GM10266 (cell line): ENCODE results near the gene CDH4.

ENCODE experiments used
- DNase-seq: peaks from one replicate; pipeline ENCODE4 v3.0.0; 2012; ENCODE audit errors: extremely low spot score
- TF ChIP-seq, protein P1 (sequence below): IDR thresholded peaks from 2 replicates; pipeline ENCODE4 v1.5.1; 2012; ENCODE audit warnings: mild to moderate bottlenecking, low read depth; ENCODE audit not compliant: control insufficient read depth, insufficient read depth; ENCODE audit errors: missing control alignments

Gene CDH4

DNA sequence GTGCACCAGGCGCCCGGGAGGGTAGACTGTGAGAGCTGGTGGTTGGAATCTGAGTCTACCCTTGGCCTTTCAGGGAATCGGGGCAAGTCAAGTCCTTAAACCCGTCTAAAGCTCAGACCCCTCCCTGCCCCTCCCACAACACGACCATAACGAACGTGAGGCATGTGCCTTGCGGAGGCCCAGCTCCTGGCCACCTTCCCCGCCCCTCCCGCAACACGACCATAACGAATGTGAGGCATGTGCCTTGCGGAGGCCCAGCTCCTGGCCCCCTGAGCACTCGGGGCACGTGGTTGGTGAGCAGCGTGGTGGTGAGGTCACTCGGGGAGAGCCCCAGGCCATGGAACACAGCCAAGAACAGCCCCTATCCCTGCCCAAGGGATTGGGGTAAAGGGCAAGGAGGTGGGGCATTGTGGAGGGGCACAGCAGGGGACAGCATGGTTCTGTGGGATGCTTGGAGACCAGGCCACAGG is 681.5 kb downstream of the CDH4 start:
- TF ChIP-seq, protein P1, sequence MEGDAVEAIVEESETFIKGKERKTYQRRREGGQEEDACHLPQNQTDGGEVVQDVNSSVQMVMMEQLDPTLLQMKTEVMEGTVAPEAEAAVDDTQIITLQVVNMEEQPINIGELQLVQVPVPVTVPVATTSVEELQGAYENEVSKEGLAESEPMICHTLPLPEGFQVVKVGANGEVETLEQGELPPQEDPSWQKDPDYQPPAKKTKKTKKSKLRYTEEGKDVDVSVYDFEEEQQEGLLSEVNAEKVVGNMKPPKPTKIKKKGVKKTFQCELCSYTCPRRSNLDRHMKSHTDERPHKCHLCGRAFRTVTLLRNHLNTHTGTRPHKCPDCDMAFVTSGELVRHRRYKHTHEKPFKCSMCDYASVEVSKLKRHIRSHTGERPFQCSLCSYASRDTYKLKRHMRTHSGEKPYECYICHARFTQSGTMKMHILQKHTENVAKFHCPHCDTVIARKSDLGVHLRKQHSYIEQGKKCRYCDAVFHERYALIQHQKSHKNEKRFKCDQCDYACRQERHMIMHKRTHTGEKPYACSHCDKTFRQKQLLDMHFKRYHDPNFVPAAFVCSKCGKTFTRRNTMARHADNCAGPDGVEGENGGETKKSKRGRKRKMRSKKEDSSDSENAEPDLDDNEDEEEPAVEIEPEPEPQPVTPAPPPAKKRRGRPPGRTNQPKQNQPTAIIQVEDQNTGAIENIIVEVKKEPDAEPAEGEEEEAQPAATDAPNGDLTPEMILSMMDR: no peak

DNA sequence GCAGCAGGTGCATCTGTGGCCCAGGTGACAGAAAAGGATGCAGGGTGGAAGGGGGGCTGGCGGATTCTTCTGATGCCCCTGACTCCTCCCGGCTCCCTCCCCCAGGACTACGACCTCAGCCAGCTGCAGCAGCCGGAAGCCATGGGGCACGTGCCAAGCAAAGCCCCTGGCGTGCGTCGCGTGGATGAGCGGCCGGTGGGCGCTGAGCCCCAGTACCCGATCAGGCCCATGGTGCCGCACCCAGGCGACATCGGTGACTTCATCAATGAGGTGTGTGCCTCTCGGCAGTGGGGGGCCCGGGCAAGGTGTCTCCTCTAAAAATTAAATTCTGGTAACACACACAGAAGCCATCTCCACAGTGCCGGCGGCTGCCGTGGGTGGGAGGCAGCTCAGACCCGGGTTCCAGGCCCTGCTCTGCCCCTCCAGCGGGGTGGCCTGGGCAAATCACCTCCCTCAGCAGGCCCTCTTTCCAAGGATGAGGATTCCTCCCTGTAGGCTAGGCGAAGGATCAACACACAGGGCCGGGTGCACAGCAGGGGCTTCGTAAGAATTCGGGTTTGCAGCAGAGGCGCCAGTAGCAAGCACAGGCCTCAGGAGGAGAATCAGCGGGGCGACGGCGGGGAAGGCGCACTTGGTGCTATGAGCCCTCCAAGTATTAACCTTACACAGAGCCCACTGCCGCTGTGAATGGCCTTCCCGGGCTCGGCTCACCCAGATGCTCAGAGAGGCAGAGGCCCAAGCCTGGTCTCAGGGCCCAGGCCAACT is 682.1 kb downstream of the CDH4 start:
- TF ChIP-seq, protein P1: no peak
- no peak for DNase-seq

More for the DNA sequence above, 681.5 kb downstream of the CDH4 start:
- no peak for DNase-seq

DNA sequence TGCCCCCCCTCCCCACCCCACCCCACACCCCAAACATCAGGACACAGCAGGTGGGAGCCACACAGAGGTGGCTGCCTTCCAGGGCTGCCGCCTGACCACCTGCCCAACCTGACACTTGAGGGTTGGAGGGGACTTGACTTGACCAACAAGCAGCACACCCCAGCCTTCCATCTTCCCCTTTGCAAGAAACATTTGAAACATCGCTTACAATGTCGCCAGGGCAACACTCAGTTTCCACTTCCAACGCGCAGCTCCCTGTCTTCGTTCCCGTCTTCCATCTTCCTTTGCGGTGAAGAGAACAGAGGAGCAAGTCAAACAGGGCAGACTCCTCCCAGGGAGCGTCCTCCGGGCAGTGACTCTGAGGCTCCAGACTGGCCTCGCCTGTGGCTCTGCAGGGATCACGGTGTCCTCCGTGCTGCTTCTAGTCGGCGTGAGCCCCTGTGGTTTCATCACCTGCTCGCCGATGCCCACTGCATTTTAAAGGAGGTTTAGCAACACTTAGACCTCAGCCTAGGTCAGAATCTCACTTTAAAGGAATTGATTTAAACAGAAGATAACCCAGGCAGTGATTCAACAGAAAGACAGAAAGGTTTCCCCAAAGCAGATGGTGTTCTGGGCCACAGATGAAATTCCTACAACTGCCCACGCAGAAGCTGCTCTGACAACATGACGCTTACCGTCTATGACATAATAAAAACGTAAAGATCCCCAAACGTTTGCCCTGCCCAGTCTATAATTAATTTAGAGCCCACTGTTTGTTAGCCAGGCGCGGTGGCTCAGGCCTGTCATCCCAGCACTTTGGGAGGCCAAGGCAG is 682.9 kb downstream of the CDH4 start:
- DNase-seq: no peak
- TF ChIP-seq, protein P1: no peak

DNA sequence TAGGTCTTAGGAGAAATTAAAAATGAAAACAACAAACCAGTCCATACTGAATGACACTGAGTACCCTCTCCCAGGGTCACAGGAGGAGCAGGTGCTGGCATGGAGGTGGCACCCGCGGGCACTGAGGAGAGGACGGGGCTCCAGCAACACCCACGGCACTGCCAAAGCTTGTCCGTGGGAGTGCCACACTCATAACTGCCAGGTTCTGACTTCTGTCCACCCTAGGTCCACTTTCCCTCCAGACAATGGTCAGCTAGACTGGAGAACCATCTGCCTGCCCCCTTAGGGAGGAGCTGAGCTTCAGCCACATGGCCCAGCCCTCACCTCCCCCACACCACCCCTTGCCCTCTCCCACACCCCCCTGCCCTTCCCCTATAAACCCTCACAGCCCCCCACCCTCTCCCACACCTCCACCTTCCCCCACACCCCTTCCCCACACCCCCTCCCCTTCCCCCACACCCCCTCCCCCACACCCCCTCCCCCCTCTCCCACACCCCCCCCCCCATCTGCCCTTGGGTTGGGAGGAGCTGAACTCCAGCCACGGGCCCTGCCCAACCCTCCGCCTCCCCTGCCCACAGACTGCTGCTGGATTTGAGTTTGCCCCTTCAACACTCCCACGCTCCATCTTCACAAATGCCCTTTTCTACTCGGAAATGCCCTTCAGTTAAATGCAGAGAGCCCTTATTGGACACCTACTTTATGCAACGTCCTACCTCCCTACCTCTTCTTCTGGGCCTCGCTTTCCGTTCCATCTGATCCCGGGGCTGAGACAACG is 684.1 kb downstream of the CDH4 start:
- no peak for DNase-seq
- TF ChIP-seq, protein P1: no peak

DNA sequence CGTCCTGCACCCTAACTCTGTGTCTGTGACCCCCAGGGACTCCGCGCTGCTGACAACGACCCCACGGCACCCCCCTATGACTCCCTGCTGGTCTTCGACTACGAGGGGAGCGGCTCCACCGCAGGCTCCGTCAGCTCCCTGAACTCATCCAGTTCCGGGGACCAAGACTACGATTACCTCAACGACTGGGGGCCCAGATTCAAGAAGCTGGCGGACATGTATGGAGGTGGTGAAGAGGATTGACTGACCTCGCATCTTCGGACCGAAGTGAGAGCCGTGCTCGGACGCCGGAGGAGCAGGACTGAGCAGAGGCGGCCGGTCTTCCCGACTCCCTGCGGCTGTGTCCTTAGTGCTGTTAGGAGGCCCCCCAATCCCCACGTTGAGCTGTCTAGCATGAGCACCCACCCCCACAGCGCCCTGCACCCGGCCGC is 684.7 kb downstream of the CDH4 start:
- TF ChIP-seq, protein P1: no peak
- DNase-seq: no peak

DNA sequence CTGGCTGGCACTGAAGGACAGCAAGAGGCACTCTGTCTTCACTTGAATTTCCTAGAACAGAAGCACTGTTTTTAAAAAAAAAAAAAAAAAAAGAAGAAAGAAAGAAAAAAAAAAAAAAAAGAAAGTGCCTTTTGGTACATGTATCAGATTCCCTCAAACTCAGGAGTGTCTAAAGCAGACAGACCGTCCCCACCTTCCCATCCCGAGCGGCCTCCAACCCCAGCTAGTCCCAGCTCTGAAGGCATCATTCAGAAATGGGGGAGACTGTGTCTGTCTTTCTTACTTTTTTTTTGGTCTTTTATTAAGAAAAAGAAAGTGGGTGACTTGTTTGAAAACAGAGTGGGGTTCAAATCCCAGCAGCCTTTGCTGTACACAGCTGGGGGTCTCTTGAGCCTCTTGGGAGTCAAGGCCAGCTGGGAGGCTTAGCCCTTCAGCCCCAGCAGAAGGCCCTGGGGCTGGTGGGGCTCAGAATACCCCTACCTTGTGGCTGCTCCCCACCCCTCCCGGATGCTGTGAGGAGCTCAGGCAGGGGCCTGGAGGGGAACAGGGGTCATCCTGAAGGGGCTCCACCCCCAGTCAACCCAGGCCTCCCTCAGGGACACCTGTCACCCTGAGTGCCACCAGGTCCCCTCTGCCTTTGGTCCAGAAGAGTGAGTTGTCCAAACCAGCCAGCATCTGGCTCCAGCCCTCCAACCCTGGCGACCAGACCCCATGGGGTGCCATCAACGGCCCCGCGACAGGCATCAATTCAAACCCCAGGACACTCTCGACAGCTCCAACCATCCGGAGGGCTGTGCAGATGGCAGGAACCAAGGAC is 685.3 kb downstream of the CDH4 start:
- TF ChIP-seq, protein P1: no peak
- DNase-seq: no peak
